H1 (cell line): ENCODE measurements around the gene PRRT1B. TPM values are rescaled to one million over a fixed set of nuclear protein-coding genes. Genes with fewer than 3 reads are reported as not detected.

Experiments used
- GTF2F1 ChIP-seq: IDR thresholded peaks from 2 replicates; pipeline ENCODE4 v1.6.1; 2012; ENCODE audit warnings: low read depth, low read length, improper control_type of control experiment, borderline replicate concordance
- JUN ChIP-seq: IDR thresholded peaks from 2 replicates; pipeline ENCODE4 v1.6.1; 2011; ENCODE audit warnings: low read depth, mild to moderate bottlenecking, improper control_type of control experiment, low read length
- NANOG ChIP-seq: IDR thresholded peaks from 2 replicates; pipeline ENCODE4 v1.6.1; 2011; ENCODE audit warnings: low read length, low read depth, mild to moderate bottlenecking, inconsistent platforms; ENCODE audit not compliant: insufficient read depth, poor library complexity, severe bottlenecking
- PHF8 ChIP-seq: fragments of 200-600 bp; sonication (generic); conservative IDR thresholded peaks from 2 replicates; pipeline ENCODE4 v1.7.1; 2012; ENCODE audit warnings: low read depth, mild to moderate bottlenecking, inconsistent platforms, low read length, moderate library complexity
- TCF12 ChIP-seq: IDR thresholded peaks from 2 replicates; pipeline ENCODE4 v1.6.1; 2011; ENCODE audit warnings: low read depth, mild to moderate bottlenecking, low read length
- polyA plus RNA-seq, 7 experiments: library from polyadenylated mRNA; depleted of rRNA in 3 of 7; stranded (reverse) in 5 of 7; unstranded in 2 of 7; fragments of >200 nt in 5 of 7; fragments of 200-250 nt in 2 of 7; gene quantifications; 1 replicate in 5 of 7; 2 replicates in 1 of 7; 4 replicates in 1 of 7; pipeline versions ENCODE4 v1.2.1 to v1.2.3, GENCODE V29; 2011 to 2013; ENCODE audit warnings: missing spikeins in 2 of 7, mixed read lengths in 2 of 7
- total RNA-seq: library from RNA; stranded (reverse); fragmentation: NEBNext Ultra II Directional; extraction: Animal tissue kit (Norgen Biotek cat#: 25700); gene quantifications from 2 replicates; pipeline ENCODE4 v1.2.1, GENCODE V29; 2021

The PRRT1B gene
- total and polyA plus RNA-seq, 2 of the 8 experiments (the other 6 are each of a cell fraction or from before 2014, with no cell fraction given) = 0.30 to 1.2 TPM

DNA sequence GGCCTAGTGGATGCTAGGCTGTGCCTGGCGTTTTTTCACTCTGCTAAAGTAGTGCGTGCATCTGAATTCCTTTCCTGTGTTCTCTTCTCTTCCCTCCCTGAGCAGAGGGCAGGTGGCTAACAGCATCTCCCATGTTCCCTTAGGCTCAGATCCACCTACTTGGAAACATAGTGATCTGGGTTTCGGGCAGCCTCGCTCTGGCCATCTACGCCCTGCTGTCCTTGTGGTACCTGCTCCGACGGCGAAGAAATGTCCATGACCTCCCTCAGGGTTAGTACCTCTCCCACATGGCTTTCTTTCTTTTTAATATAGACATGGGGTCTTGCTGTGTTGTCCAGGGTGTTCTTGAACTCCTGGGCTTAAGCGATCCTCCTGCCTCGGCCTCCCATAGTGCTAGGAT, 24.1 kb upstream of the PRRT1B start (continued):
- TF ChIP-seq GTF2F1 (no peak), JUN (no peak), PHF8 (no peak), NANOG (no peak), TCF12 (no peak)
